Measurements from ENCODE around the gene FBXO15.

Gene FBXO15

GRCh38 chr18:74065366-74065765 is 82.3 kb downstream of the FBXO15 start:
- no peaks in the 10 kb centered on the region for H3F3A ChIP-seq (ENCODE audit: low read depth)
- H3K4me2 ChIP-seq (ENCODE audit: low read depth, low read length, poor library complexity, severe bottlenecking): no peak overlapping the region
- H3K9ac ChIP-seq (ENCODE audit: low read depth, low read length, poor library complexity, severe bottlenecking): no peak overlapping the region
- H3K36me3 ChIP-seq (ENCODE audit: insufficient read depth, low read length): no peaks in the 10 kb centered on the region
- H3K4me1 ChIP-seq (ENCODE audit: insufficient read depth, low read length, poor library complexity, severe bottlenecking): no peaks in the 10 kb centered on the region
- no peak overlapping the region for H2AFZ ChIP-seq (ENCODE audit: low read length)
- no peaks in the 10 kb centered on the region for H3K79me2 ChIP-seq (ENCODE audit: insufficient read depth, low read length)
- no peak for TF ChIP-seq EZH2phosphoT487 (IDR thresholded peaks at IDR 0.05; ENCODE audit: borderline replicate concordance)
- no peak for TF ChIP-seq CTCF (conservative IDR thresholded peaks at IDR 0.05; ENCODE audit: low read length)
- no peaks in the 10 kb centered on the region for H4K20me1 ChIP-seq (ENCODE audit: insufficient read depth, low read length, poor library complexity, severe bottlenecking)
- H3K4me3 ChIP-seq (ENCODE audit: low read length, poor library complexity, severe bottlenecking): no peak overlapping the region
- H3K27me3 ChIP-seq (ENCODE audit: insufficient read depth, low read length, poor library complexity, severe bottlenecking): no peaks in the 10 kb centered on the region
- no peaks in the 10 kb centered on the region for H3K9me3 ChIP-seq (ENCODE audit: insufficient read depth, low read depth, low read length)
- H3K9me2 ChIP-seq (replicated peaks; ENCODE audit: low read depth, low read length): no peaks in the 10 kb centered on the region

GRCh38 chr18:74064510-74064909 is 83.1 kb downstream of the FBXO15 start:
- H3K4me1 ChIP-seq (ENCODE audit: insufficient read depth, low read length, poor library complexity, severe bottlenecking): no peaks in the 10 kb centered on the region
- no peaks in the 10 kb centered on the region for H3K79me2 ChIP-seq (ENCODE audit: insufficient read depth, low read length)
- no peak overlapping the region for H2AFZ ChIP-seq (ENCODE audit: low read length)
- no peaks in the 10 kb centered on the region for H3K27me3 ChIP-seq (ENCODE audit: insufficient read depth, low read length, poor library complexity, severe bottlenecking)
- H4K20me1 ChIP-seq (ENCODE audit: insufficient read depth, low read length, poor library complexity, severe bottlenecking): no peaks in the 10 kb centered on the region
- no peaks in the 10 kb centered on the region for H3K9me2 ChIP-seq (replicated peaks; ENCODE audit: low read depth, low read length)
- H3K4me2 ChIP-seq (ENCODE audit: low read depth, low read length, poor library complexity, severe bottlenecking): no peak overlapping the region
- H3F3A ChIP-seq (ENCODE audit: low read depth): no peaks in the 10 kb centered on the region
- TF ChIP-seq EZH2phosphoT487 (IDR thresholded peaks at IDR 0.05; ENCODE audit: borderline replicate concordance) (no peak), CTCF (conservative IDR thresholded peaks at IDR 0.05; ENCODE audit: low read length) (no peak)
- H3K36me3 ChIP-seq (ENCODE audit: insufficient read depth, low read length): no peaks in the 10 kb centered on the region
- no peaks in the 10 kb centered on the region for H3K9me3 ChIP-seq (ENCODE audit: insufficient read depth, low read depth, low read length)
- no peak overlapping the region for H3K9ac ChIP-seq (ENCODE audit: low read depth, low read length, poor library complexity, severe bottlenecking)
- H3K4me3 ChIP-seq (ENCODE audit: low read length, poor library complexity, severe bottlenecking): no peak overlapping the region

GRCh38 chr18:74063557-74063956 is 84.1 kb downstream of the FBXO15 start:
- Histone ChIP-seq H3K9ac (ENCODE audit: low read depth, low read length, poor library complexity, severe bottlenecking) (no peak overlapping the region), H3K9me3 (ENCODE audit: insufficient read depth, low read depth, low read length) (no peaks in the 10 kb centered on the region), H3K27me3 (ENCODE audit: insufficient read depth, low read length, poor library complexity, severe bottlenecking) (no peaks in the 10 kb centered on the region), H2AFZ (ENCODE audit: low read length) (no peak overlapping the region), H4K20me1 (ENCODE audit: insufficient read depth, low read length, poor library complexity, severe bottlenecking) (no peaks in the 10 kb centered on the region), H3K79me2 (ENCODE audit: insufficient read depth, low read length) (no peaks in the 10 kb centered on the region), H3K4me3 (ENCODE audit: low read length, poor library complexity, severe bottlenecking) (no peak overlapping the region), H3F3A (ENCODE audit: low read depth) (no peaks in the 10 kb centered on the region), H3K4me1 (ENCODE audit: insufficient read depth, low read length, poor library complexity, severe bottlenecking) (no peaks in the 10 kb centered on the region), H3K4me2 (ENCODE audit: low read depth, low read length, poor library complexity, severe bottlenecking) (no peak overlapping the region), H3K9me2 (replicated peaks; ENCODE audit: low read depth, low read length) (no peaks in the 10 kb centered on the region), H3K36me3 (ENCODE audit: insufficient read depth, low read length) (no peaks in the 10 kb centered on the region)
- no peak for TF ChIP-seq CTCF (conservative IDR thresholded peaks at IDR 0.05; ENCODE audit: low read length)
- TF ChIP-seq EZH2phosphoT487 (IDR thresholded peaks at IDR 0.05; ENCODE audit: borderline replicate concordance): no peak

Data from Loucy (cell line).